Osteocyte (in vitro differentiated cells): ENCODE data around the gene PYGM. TPM values are rescaled to one million over a fixed set of nuclear protein-coding genes. Genes with fewer than 3 reads are reported as not detected.
A peak's percentile ranks its signal among the peaks of the same experiment; 100 is the strongest.

Experiments
- DNase-seq: peaks from one replicate; pipeline ENCODE4 v3.0.0; 2021; ENCODE audit warnings: mixed read lengths; ENCODE audit not compliant: unreplicated experiment; ENCODE audit errors: extremely low spot score
- H3K27ac Mint-ChIP-seq: one replicate; pipeline ENCODE4 v1.8.0; 2021; ENCODE audit warnings: mild to moderate bottlenecking, mixed read lengths; ENCODE audit not compliant: unreplicated experiment
- H3K27me3 Mint-ChIP-seq: one replicate; pipeline ENCODE4 v1.8.0; 2021; ENCODE audit warnings: mixed read lengths; ENCODE audit not compliant: unreplicated experiment
- H3K36me3 Mint-ChIP-seq: one replicate; pipeline ENCODE4 v1.8.0; 2021; ENCODE audit warnings: mixed read lengths; ENCODE audit not compliant: unreplicated experiment
- H3K4me1 Mint-ChIP-seq: one replicate; pipeline ENCODE4 v1.8.0; 2021; ENCODE audit warnings: mixed read lengths; ENCODE audit not compliant: unreplicated experiment
- H3K4me3 Mint-ChIP-seq: one replicate; pipeline ENCODE4 v1.8.0; 2021; ENCODE audit warnings: mild to moderate bottlenecking, moderate library complexity, mixed read lengths; ENCODE audit not compliant: unreplicated experiment
- H3K9me3 Mint-ChIP-seq: one replicate; pipeline ENCODE4 v1.8.0; 2021; ENCODE audit warnings: mixed read lengths; ENCODE audit not compliant: unreplicated experiment
- CTCF ChIP-seq: fragments of 200-600 bp; sonication (generic); IDR thresholded peaks from 2 replicates; pipeline ENCODE4 v1.5.0; 2021; ENCODE audit warnings: antibody characterized with exemption, mild to moderate bottlenecking, moderate library complexity
- total RNA-seq: library from RNA; stranded (reverse); gene quantifications from 2 replicates; pipeline ENCODE4 v1.2.1, GENCODE V29; 2021

PYGM gene
- total RNA-seq, 1 donor from 2014 or later: 0.73 TPM

GRCh38 chr11:64763526-64764039 is 3.8 kb upstream of the PYGM start:
- DNase-seq: no peak
- H3K36me3 Mint-ChIP-seq: peaks cover 44% of the 10 kb centered on the region
- no peaks in the 10 kb centered on the region for H3K27me3 Mint-ChIP-seq
- peaks cover 53% of the 10 kb centered on the region for H3K4me1 Mint-ChIP-seq
- peak overlapping the region; percentile 60 for H3K27ac Mint-ChIP-seq
- H3K9me3 Mint-ChIP-seq: no peaks in the 10 kb centered on the region
- no peak overlapping the region for H3K4me3 Mint-ChIP-seq
- TF ChIP-seq CTCF: no peak

GRCh38 chr11:64762674-64763525 is 3.1 kb upstream of the PYGM start:
- H3K27ac Mint-ChIP-seq: peak overlapping the region; percentile 25
- no peak for DNase-seq
- H3K36me3 Mint-ChIP-seq: peaks cover 37% of the 10 kb centered on the region
- no peak for TF ChIP-seq CTCF
- H3K4me1 Mint-ChIP-seq: peaks cover 53% of the 10 kb centered on the region
- no peaks in the 10 kb centered on the region for H3K9me3 Mint-ChIP-seq
- no peaks in the 10 kb centered on the region for H3K27me3 Mint-ChIP-seq
- no peak overlapping the region for H3K4me3 Mint-ChIP-seq

- Mint-ChIP-seq H3K4me1 (peaks cover 53% of the 10 kb centered on the region), H3K27me3 (no peaks in the 10 kb centered on the region), H3K27ac (peak overlapping the region; percentile 25), H3K9me3 (no peaks in the 10 kb centered on the region), H3K36me3 (peaks cover 31% of the 10 kb centered on the region), H3K4me3 (no peak overlapping the region)
- no peak for DNase-seq
- TF ChIP-seq CTCF: no peak
Observed at GRCh38 chr11:64762277-64762673, 2.5 kb upstream of the PYGM start.

GRCh38 chr11:64760759-64761420 is 1.1 kb upstream of the PYGM start:
- TF ChIP-seq CTCF: no peak
- Mint-ChIP-seq H3K27me3 (no peaks in the 10 kb centered on the region), H3K4me1 (peaks cover 53% of the 10 kb centered on the region), H3K9me3 (no peaks in the 10 kb centered on the region), H3K27ac (no peak overlapping the region), H3K36me3 (peaks cover 27% of the 10 kb centered on the region), H3K4me3 (no peak overlapping the region)
- DNase-seq: no peak

- H3K36me3 Mint-ChIP-seq: peaks cover 13% of the 10 kb centered on the region
- H3K27me3 Mint-ChIP-seq: no peaks in the 10 kb centered on the region
- no peaks in the 10 kb centered on the region for H3K9me3 Mint-ChIP-seq
- DNase-seq: no peak
- peaks cover 42% of the 10 kb centered on the region for H3K4me1 Mint-ChIP-seq
- no peak for TF ChIP-seq CTCF
- H3K4me3 Mint-ChIP-seq: no peak overlapping the region
- H3K27ac Mint-ChIP-seq: peak overlapping the region; percentile 62
Observed at GRCh38 chr11:64759131-64759721, 548 bp downstream of the PYGM start.
